ENCODE measurements around the gene HJV. TPM values are rescaled to one million over a fixed set of nuclear protein-coding genes. Genes with fewer than 3 reads are reported as not detected.

The HJV gene
- total RNA-seq, 2 donors from 2014 or later, result not detected

DNA sequence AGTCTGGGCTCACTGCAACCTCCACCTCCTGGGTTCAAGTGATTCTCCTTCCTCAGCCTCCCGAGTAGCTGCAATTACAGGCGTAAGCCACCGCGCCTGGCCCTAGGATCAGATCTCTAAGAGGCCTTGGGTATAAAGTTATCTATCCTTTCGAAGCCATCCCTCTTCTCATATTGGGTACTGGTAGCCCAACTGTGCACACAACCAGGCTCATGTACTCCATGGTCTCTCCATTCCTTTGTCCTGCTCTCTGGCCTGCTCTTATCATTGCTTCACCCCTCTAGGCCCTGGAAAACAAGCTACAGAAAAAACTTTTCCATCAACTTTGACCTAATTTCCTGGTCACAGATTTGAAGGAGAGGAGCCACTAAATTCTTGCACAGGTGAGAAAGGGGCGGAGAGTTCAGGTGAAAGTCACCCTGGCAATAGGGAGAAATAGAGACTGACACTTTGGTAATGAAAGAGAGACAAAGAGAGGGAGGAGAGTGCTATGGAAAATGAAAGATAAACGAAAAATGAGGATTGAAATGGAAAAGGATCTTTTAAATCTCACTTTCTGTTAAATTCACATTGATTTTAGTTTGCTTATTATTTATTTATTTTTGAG lies 31.2 kb downstream of the HJV start:
- DNase-seq (ENCODE audit: low spot score), result no peak
- no peaks in the 10 kb centered on the region for H3K27me3 ChIP-seq (replicated peaks; ENCODE audit: insufficient read depth)

DNA sequence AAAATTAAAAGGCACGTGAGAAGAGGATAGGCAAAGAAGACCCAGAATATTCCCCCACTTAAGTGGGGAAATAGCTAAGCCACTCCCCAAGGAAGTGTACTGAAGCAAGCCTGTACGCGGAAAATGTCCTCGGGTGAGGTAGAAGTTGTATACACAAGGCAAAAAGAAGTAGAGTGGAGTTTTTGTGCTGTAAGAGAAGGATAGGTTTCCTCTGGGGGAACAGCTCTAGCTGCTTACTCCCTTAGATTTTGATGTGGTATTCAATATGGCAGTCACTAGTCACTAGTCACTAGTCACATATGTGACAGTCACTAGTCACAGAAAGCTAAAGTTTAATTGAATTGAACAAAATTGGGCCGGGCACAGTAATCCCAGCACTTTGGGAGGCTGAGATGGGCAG lies 32.8 kb downstream of the HJV start:
- no peak overlapping the region for H3K4me3 ChIP-seq
- H3K27ac ChIP-seq, result peak overlapping the region in 1 of 2 donors; percentile 35
- DNase-seq (ENCODE audit: low spot score), result no peak

More for the DNA sequence above, 31.2 kb downstream of the HJV start:
- TF ChIP-seq, protein P1, sequence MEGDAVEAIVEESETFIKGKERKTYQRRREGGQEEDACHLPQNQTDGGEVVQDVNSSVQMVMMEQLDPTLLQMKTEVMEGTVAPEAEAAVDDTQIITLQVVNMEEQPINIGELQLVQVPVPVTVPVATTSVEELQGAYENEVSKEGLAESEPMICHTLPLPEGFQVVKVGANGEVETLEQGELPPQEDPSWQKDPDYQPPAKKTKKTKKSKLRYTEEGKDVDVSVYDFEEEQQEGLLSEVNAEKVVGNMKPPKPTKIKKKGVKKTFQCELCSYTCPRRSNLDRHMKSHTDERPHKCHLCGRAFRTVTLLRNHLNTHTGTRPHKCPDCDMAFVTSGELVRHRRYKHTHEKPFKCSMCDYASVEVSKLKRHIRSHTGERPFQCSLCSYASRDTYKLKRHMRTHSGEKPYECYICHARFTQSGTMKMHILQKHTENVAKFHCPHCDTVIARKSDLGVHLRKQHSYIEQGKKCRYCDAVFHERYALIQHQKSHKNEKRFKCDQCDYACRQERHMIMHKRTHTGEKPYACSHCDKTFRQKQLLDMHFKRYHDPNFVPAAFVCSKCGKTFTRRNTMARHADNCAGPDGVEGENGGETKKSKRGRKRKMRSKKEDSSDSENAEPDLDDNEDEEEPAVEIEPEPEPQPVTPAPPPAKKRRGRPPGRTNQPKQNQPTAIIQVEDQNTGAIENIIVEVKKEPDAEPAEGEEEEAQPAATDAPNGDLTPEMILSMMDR (IDR thresholded peaks at IDR 0.05), result no peak
- H3K4me3 ChIP-seq, result no peak overlapping the region
- no peaks in the 10 kb centered on the region for H3K9me3 ChIP-seq
- peak overlapping the region; percentile 41 to 84 for H3K27ac ChIP-seq
- H3K36me3 ChIP-seq, result peaks cover 19% of the 10 kb centered on the region
- ATAC-seq (ENCODE audit: insufficient number of reproducible peaks, low FRiP score, low read depth), result no peak
- peaks cover 23 to 39% of the 10 kb centered on the region in 2 donors for H3K4me1 ChIP-seq (ENCODE audit: control insufficient read depth in 1 of 2, low read depth in 2 of 2)

DNA sequence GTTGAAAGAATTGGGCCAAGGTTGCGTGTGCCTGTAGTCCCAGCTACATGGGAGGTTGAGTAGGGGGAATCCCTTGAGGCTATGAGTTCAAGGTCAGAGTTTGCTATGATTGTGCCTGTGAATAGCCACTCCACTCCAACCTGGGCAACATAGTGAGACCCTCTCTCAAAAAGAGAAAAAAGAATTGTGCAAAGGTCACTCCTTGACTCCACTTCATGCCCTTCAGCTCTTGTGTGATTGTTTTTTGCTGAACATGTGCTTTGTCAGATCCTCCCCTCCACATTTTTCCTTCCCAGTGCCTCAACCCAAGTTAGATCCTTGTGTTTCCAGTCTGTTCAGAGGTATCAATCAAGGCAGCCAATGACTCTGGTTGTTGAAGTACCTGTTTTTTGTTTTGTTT lies 33.6 kb downstream of the HJV start:
- Histone ChIP-seq H3K27ac (no peak overlapping the region), H3K27me3 (replicated peaks; ENCODE audit: insufficient read depth) (no peaks in the 10 kb centered on the region), H3K4me3 (no peak overlapping the region), H3K9me3 (no peaks in the 10 kb centered on the region), H3K4me1 (ENCODE audit: control insufficient read depth in 1 of 2, low read depth in 2 of 2) (peaks cover 32 to 38% of the 10 kb centered on the region in 2 donors), H3K36me3 (no peaks in the 10 kb centered on the region)
- TF ChIP-seq, protein P1 (IDR thresholded peaks at IDR 0.05), result no peak
- DNase-seq (ENCODE audit: low spot score), result no peak
- no peak for ATAC-seq (ENCODE audit: insufficient number of reproducible peaks, low FRiP score, low read depth)

More for the DNA sequence above, 32.8 kb downstream of the HJV start:
- Histone ChIP-seq H3K4me1 (ENCODE audit: control insufficient read depth in 1 of 2, low read depth in 2 of 2) (peaks cover 27 to 38% of the 10 kb centered on the region in 2 donors), H3K9me3 (no peaks in the 10 kb centered on the region), H3K27me3 (replicated peaks; ENCODE audit: insufficient read depth) (no peaks in the 10 kb centered on the region), H3K36me3 (peaks cover 8% of the 10 kb centered on the region)
- ATAC-seq (ENCODE audit: insufficient number of reproducible peaks, low FRiP score, low read depth), result no peak
- TF ChIP-seq, protein P1 (IDR thresholded peaks at IDR 0.05), result no peak

DNA sequence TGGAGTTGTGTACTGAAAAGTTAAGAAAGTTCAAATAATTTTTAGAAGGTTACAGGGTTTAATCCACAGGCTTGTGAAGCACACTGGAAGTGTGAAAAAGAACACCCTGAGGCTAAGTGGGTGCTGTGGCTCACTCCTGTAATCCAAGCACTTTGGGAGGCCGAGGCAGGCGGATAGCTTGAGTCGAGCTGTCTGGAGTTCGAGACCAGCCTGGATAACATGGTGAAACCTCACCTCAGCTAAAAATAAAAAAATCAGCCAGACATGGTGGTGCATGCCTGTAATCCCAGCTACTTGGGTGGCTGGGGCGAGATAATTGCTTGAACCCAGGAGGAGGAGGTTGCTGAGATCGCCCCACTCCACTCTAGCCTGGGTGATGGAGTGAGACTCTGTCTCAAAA lies 35.0 kb downstream of the HJV start:
- DNase-seq (ENCODE audit: low spot score) (no peak), ATAC-seq (ENCODE audit: insufficient number of reproducible peaks, low FRiP score, low read depth) (no peak)
- H3K4me1 ChIP-seq (ENCODE audit: control insufficient read depth in 1 of 2, low read depth in 2 of 2), result peaks cover 40 to 44% of the 10 kb centered on the region in 2 donors
- H3K9me3 ChIP-seq, result no peaks in the 10 kb centered on the region
- TF ChIP-seq, protein P1 (IDR thresholded peaks at IDR 0.05), result no peak
- H3K4me3 ChIP-seq, result no peak overlapping the region
- no peaks in the 10 kb centered on the region for H3K36me3 ChIP-seq
- no peaks in the 10 kb centered on the region for H3K27me3 ChIP-seq (replicated peaks; ENCODE audit: insufficient read depth)
- peak overlapping the region; percentile 51 to 85 for H3K27ac ChIP-seq

DNA sequence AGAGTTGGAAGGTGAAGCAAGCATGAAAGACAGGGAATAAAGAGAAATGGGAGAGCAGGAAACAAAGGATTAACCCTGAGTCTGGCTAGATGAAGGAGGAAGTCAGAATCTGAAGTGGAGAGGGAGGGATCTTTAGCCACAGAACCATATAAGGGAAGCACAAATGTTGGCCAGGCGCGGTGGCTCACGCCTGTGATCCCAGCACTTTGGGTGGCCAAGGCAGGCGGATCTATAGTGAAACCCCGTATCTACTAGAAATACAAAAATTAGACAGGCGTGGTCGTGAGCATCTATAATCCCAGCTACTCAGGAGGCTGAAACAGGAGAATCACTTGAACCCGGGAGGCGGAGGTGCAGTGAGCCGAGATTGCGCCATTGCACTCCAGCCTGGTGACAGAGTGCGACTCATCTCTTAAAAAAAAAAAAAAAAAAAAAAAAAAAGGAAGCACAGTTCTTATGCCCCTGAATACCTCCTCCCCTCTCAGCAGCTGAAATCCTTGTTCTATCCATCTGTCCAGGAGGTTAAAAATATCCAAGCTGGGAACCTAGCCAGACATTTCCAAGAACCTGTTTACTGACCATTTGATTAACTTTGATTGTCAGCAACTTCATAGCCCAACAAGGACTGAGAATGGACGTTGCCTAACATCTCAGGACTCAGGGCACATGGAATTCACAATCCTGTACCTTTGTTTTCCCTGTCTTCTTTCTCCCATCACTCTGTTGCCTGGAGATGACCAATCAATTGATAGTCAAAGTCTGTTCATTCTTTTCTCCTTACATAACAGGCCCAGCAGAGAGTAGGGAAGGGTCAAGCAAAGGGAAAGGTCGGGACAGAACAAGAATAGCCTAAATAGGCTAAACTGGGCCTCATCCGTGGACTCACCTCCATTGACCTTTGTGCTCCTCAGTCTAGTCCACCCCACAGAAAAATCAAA lies 35.8 kb downstream of the HJV start:
- Histone ChIP-seq H3K4me3 (peak overlapping the region; percentile 5), H3K36me3 (no peaks in the 10 kb centered on the region), H3K9me3 (no peaks in the 10 kb centered on the region), H3K4me1 (ENCODE audit: control insufficient read depth in 1 of 2, low read depth in 2 of 2) (peaks cover 48 to 52% of the 10 kb centered on the region in 2 donors), H3K27me3 (replicated peaks; ENCODE audit: insufficient read depth) (no peaks in the 10 kb centered on the region), H3K27ac (peak overlapping the region; percentile 51 to 85)
- DNase-seq (ENCODE audit: low spot score), result no peak
- TF ChIP-seq, protein P1 (IDR thresholded peaks at IDR 0.05), result no peak
- peak; percentile 29 for ATAC-seq (ENCODE audit: insufficient number of reproducible peaks, low FRiP score, low read depth)
